Caki2 (cell line): ENCODE data around the gene SLC9A1. TPM values are rescaled to one million over a fixed set of nuclear protein-coding genes. Genes with fewer than 3 reads are reported as not detected.

Source experiments
- DNase-seq: peaks from one replicate; pipeline ENCODE4 v3.0.0-alpha.2; 2015; ENCODE audit warnings: low read depth
- in situ Hi-C: cut with HindIII; loops from 2 replicates; pipeline ENCODE4 v1.10.0; 2016; ENCODE audit warnings: low sequenced_read_pairs, low pct_unique_long_range_greater_than_20kb, mixed read lengths
- total RNA-seq: library from RNA; depleted of rRNA; stranded (reverse); fragments of >200 nt; shearing (Covaris generic); gene quantifications from 2 replicates; pipeline ENCODE4 v1.2.3, GENCODE V29; 2014; ENCODE audit warnings: low replicate concordance

SLC9A1 gene
- total RNA-seq, 1 experiment from 2014 or later: 4.3 TPM

GRCh38 chr1:27152829-27153548, 1.9 kb downstream of the SLC9A1 start:
- in situ Hi-C loops: no loop called here
- no peak for DNase-seq

DNA sequence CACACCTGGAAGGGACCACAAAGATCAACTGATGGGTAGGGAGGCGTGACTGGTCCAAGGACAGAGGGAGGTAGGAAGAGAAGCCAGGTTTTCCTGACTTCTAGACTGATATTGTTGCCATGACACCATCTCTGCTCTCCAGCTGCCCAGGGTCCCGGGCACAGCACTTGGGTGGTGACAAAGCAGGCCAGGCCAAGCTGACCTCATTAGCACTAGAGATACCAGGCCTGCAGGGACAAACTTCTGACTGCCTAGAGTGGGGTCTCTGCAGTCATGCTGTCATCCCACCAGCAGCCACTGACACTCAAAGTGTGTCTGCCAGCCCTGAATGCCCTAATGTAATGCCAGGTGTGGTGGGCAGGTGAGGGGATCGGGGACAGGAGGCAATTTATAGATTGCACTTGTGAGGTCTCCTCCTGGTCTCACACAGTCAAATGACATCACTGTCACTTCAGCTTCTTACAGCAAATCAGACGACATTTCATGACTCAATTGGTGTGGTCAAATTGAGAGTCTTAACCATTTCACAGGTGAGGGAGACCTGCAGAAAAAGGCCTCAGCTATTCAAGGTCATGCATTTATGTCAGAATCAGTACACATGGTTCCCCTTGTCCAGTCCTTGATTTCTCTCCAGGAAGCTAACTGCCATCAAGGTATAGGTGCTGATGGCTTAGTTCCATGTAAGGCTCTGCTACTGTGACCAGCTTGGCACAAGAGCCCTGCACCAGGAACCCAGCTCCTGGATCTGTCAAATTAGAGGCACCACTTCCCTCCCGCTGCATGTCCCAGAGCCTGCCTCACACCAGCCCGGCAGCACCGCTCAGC, 2.7 kb downstream of the SLC9A1 start:
- in situ Hi-C loops: no loop called here

GRCh38 chr1:27150641-27151040, 4.3 kb downstream of the SLC9A1 start:
- in situ Hi-C loops: no loop called here

More for the DNA sequence above, 2.7 kb downstream of the SLC9A1 start:
- no peak for DNase-seq

GRCh38 chr1:27150183-27150582, 4.7 kb downstream of the SLC9A1 start:
- no peak for DNase-seq
- in situ Hi-C loops: no loop called here

More at GRCh38 chr1:27150641-27151040, 4.3 kb downstream of the SLC9A1 start:
- DNase-seq: no peak

DNA sequence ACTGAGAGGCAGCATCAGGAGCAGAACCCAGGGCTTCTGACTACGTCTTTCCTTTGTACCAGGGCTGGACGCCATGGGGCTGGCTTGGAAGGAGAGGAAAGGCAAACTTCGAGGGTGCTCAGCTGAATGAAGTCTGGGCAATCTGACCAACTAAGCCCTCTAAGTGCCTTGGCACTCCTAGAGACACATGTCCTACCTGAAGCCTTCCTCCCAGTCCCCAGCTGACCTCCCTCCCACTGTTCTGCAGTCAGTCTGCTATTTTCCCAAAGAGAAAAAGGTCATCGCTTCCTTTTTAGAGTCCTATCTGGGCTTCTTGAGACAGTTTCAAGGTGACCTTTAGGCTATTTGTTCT, 5.2 kb downstream of the SLC9A1 start:
- DNase-seq: no peak
- in situ Hi-C loops: loop anchor here (25.0 kb wide), 1 partner anchor 88 kb away; the partner anchor contains the start of gene WDTC1

GRCh38 chr1:27149084-27149761, 5.7 kb downstream of the SLC9A1 start:
- in situ Hi-C loops: loop anchor here (25.0 kb wide), 1 partner anchor 88 kb away; the partner anchor contains the start of gene WDTC1
- no peak for DNase-seq

- DNase-seq: no peak
- in situ Hi-C loops: loop anchor here (25.0 kb wide), 1 partner anchor 89 kb away; the partner anchor contains the start of gene WDTC1
Observed at GRCh38 chr1:27148591-27148990, 6.3 kb downstream of the SLC9A1 start.

DNA sequence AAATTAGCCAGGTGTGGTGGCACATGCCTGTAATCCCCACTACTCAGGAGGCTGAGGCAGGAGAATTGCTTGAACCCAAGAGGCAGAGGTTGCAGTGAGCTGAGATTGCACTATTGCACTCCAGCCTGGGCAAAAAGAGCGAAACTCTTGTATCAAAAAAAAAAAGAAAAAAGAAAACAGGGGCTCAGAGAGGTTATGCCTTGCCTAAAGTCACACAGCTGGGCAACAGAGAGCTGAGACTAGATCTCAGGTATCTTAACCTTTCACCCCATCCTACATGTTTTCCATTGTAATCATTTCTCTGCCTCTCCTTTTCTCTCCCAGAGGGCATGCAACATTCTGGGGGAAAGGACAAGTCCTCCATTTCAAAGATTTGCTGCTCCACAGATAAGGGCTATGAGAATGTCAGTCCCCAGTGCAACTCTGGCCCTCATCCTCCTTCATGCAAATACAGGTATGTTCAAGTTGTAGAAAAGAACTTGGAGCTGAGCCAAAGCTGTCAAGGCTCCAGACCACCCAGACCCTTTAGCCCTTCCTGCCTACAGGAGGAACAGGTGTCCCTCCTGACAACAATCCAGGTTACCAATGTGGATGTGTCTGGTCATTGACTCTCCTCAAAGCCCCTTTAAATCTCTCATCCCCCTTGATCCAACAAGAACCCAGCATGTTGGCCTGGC, 6.9 kb downstream of the SLC9A1 start:
- DNase-seq: no peak
- in situ Hi-C loops: loop anchor here (25.0 kb wide), 1 partner anchor 89 kb away; the partner anchor contains the start of gene WDTC1

DNA sequence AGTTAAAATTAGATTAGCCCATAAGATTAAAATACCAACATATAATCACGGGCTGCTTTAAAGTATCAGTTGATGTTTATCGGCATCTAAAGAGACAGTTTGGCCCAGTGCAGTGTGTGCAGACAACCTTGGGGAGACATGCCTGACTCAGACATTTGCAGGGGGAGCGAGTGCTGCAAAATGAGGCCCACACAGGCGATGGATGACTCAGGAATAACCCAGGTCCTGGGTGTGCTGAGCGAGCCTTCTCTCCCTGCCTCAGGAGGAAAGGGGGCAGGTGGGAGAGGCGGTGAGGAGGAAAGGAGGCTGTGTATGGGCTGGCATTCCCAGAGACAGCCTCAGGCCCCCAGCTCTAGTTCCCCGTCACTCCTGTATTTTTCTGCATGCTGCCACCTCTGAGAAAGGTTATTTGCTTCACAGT, 9.0 kb downstream of the SLC9A1 start:
- DNase-seq: no peak
- in situ Hi-C loops: loop anchor here (25.0 kb wide), 1 partner anchor 91 kb away; the partner anchor contains the start of gene WDTC1

DNA sequence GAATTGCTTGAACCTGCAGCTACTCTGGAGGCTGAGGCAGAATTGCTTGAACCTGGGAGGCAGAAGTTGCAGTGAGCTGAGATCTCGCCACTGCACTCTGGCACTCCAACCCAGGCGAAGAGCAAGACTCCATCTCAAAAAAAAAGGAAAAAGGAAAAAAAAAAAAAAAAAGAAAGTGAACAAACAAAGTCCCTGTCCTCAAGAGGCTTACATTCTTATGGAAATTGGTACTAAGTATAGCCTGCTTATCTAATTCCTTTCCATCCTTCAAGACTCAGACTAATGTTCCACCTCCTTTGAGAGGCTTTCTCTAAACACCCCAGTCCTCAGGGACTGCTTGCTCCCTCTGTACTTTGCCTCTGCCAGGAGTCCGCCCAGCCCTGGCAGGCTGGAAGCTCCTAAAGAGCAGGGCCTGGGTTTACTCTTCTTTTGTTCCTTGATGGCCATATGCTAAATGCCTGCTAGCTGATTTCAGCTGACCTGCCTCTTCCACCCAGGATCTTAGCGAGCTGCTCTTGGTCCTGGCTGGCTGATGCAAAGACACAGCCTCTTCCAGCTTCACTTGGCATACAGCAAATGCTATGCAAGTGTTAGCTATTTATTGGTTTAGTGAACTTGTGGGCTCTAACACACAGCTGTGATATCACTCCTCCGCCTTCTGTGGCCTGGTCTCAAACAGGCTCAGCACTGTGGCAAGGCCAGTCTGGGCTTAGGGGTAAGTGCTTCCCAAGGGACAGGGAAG, 9.8 kb downstream of the SLC9A1 start:
- DNase-seq: no peak
- in situ Hi-C loops: loop anchor here (25.0 kb wide), 1 partner anchor 92 kb away; the partner anchor contains the start of gene WDTC1

GRCh38 chr1:27144049-27144748, 10.7 kb downstream of the SLC9A1 start:
- in situ Hi-C loops: loop anchor here (25.0 kb wide), 1 partner anchor 93 kb away; the partner anchor contains the start of gene WDTC1
- DNase-seq: no peak

- DNase-seq: no peak
Observed at GRCh38 chr1:27143401-27143800, 11.5 kb downstream of the SLC9A1 start.

GRCh38 chr1:27142464-27142863, 12.5 kb downstream of the SLC9A1 start:
- in situ Hi-C loops: loop anchor here (25.0 kb wide), 1 partner anchor 95 kb away; the partner anchor contains the start of gene WDTC1
- no peak for DNase-seq

More at GRCh38 chr1:27143401-27143800, 11.5 kb downstream of the SLC9A1 start:
- in situ Hi-C loops: loop anchor here (25.0 kb wide), 1 partner anchor 94 kb away; the partner anchor contains the start of gene WDTC1

DNA sequence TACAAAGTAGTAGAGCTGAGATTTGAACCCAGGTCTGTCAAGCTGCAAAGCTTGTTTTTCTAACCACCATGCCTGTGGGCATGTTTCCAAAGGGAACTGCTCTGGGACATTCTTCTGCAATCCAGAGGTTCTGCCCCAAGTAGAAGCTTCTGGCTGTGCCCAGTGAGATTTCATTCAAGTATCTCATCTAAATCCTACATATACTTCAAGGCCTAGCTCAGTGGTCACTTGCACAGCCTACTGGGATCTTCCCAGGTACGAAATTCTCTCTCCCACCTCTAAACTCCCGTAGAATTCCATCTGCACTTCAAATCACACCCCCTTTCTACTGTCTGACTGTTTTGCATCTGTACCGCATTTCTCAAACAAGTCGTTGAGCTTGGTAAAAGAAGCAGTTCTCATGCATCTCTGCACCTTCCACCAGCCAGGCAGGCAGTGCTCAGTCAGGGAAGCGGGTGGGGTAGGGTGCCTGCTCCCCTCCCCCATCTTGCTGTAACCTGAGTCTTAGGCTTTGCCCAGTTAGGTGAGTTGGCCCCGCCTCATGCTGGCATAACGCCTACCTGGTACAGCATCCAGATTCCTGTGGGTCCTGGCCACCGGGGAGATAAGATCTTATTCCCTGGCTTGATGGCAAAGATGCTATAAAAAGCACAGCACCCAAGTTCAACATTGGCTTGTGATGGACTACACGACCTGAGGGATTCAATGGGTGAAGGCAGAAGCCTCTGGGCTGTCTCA, 13.5 kb downstream of the SLC9A1 start:
- no peak for DNase-seq
- in situ Hi-C loops: loop anchor here (25.0 kb wide), 1 partner anchor 96 kb away; the partner anchor contains the start of gene WDTC1

DNA sequence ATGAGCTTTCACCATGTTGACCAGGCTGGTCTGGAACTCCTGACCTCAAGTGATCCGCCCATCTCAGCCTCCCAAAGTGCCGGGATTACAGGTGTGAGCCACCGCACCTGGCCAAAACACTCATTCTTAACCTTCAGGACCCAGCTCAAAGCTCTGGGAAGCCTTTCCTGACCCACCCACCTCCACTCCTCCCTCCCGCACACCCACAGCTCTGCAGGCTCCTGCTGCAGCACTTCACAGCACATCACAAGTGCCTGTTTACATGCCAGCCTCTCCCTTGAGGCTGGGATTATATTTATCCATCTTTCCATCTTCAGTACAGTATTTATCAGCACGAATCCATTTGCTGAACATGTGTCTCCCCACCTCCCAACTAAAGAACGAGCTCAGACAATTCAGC, 14.9 kb downstream of the SLC9A1 start:
- in situ Hi-C loops: loop anchor here (25.0 kb wide), 1 partner anchor 97 kb away; the partner anchor contains the start of gene WDTC1
- no peak for DNase-seq

GRCh38 chr1:27138927-27139326, 16.0 kb downstream of the SLC9A1 start:
- DNase-seq: no peak
- in situ Hi-C loops: loop anchor here (25.0 kb wide), 1 partner anchor 98 kb away; the partner anchor contains the start of gene WDTC1
